Measurements from ENCODE around the gene FKBP9. TPM values are rescaled to one million over a fixed set of nuclear protein-coding genes. Genes with fewer than 3 reads are reported as not detected.

FKBP9 gene
- polyA plus RNA-seq, 2 of the 4 experiments (the other 2 are of a cell fraction): 112 to 140 TPM

- Histone ChIP-seq H3K27ac (no peak overlapping the region), H3K4me2 (no peak overlapping the region), H3K4me1 (no peaks in the 10 kb centered on the region), H3K9me3 (no peaks in the 10 kb centered on the region), H3K4me3 (no peak overlapping the region)
- ATAC-seq (no peak), FAIRE-seq (no peak), DNase-seq (ENCODE audit: low read depth in 1 of 2, low spot score in 1 of 2) (no peak)
- CTCF ChIA-PET: interaction anchor here (0.6 to 2.4 kb wide), 5 partner anchors 10 to 1048 kb away, joined by 3 to 7 read pairs (median 3); no protein-coding TSS in a partner anchor
- POLR2A ChIA-PET: interaction anchor here (0.6 kb wide), 1 partner anchor 38 kb away, joined by 3 read pairs; no protein-coding TSS in a partner anchor
- WGBS (ENCODE audit: missing lambda C conversion rate): 88% methylated on average over 2 of the region's 2 CpGs
- TF ChIP-seq ELK1 (IDR thresholded peaks at IDR 0.05; ENCODE audit: low read depth, low read length) (no peak), CTCF (IDR thresholded peaks at IDR 0.05) (no peak), ZC3H11A (IDR thresholded peaks at IDR 0.05) (no peak), HOXA7 (CRISPR knock-in tag; IDR thresholded peaks at IDR 0.05) (no peak), RAD21 (conservative IDR thresholded peaks at IDR 0.05 in 1 of 2, IDR thresholded peaks at IDR 0.05 in 1 of 2) (no peak)
These were observed 28.4 kb upstream of the FKBP9 start for GRCh38 chr7:32928785-32929298.

GRCh38 chr7:32929430-32930143 lies 27.7 kb upstream of the FKBP9 start:
- ChIA-PET POLR2A (no interaction called here), CTCF (interaction anchor here (1.0 to 2.4 kb wide), 2 partner anchors 9 to 13 kb away, joined by 3 to 7 read pairs; no protein-coding TSS in a partner anchor)
- Histone ChIP-seq H3K9me3 (no peaks in the 10 kb centered on the region), H3K4me3 (no peak overlapping the region), H3K27ac (no peak overlapping the region), H3K4me2 (no peak overlapping the region), H3K4me1 (no peaks in the 10 kb centered on the region)
- ATAC-seq (no peak), DNase-seq (ENCODE audit: low read depth in 1 of 2, low spot score in 1 of 2) (no peak), FAIRE-seq (no peak)
- TF ChIP-seq ZSCAN20 (CRISPR knock-in tag; IDR thresholded peaks at IDR 0.05): no peak
- TF ChIP-seq MAFK (IDR thresholded peaks at IDR 0.05; ENCODE audit: partially characterized antibody): no peak
- TF ChIP-seq FOSL2 (IDR thresholded peaks at IDR 0.05): no peak
- no peak for TF ChIP-seq FOSL2 (CRISPR knock-in tag; IDR thresholded peaks at IDR 0.05)
- no peak for TF ChIP-seq CHD4 (IDR thresholded peaks at IDR 0.05; ENCODE audit: borderline replicate concordance)
- no peak for TF ChIP-seq ATOH8 (CRISPR knock-in tag; IDR thresholded peaks at IDR 0.05; ENCODE audit: low read depth)
- TF ChIP-seq HOXB5 (CRISPR knock-in tag; IDR thresholded peaks at IDR 0.05): no peak
- TF ChIP-seq EP300 (IDR thresholded peaks at IDR 0.05): no peak
- TF ChIP-seq NFE2L2 (conservative IDR thresholded peaks at IDR 0.05; ENCODE audit: low read length): no peak
- TF ChIP-seq POLR2AphosphoS2 (conservative IDR thresholded peaks at IDR 0.05; ENCODE audit: low read length): no peak
- TF ChIP-seq ESRRA (IDR thresholded peaks at IDR 0.05; ENCODE audit: borderline replicate concordance, low read length): no peak
- TF ChIP-seq CBX8 (IDR thresholded peaks at IDR 0.05): no peak
- TF ChIP-seq RAD21 (conservative IDR thresholded peaks at IDR 0.05 in 1 of 2, IDR thresholded peaks at IDR 0.05 in 1 of 2): no peak
- TF ChIP-seq MYC (IDR thresholded peaks at IDR 0.05; ENCODE audit: borderline replicate concordance, low read length): no peak
- no peak for TF ChIP-seq NPAS2 (CRISPR knock-in tag; IDR thresholded peaks at IDR 0.05; ENCODE audit: borderline replicate concordance)
- no peak for TF ChIP-seq BCL3 (IDR thresholded peaks at IDR 0.05)
- TF ChIP-seq TFCP2L1 (CRISPR knock-in tag; IDR thresholded peaks at IDR 0.05): no peak
- TF ChIP-seq HEYL (CRISPR knock-in tag; IDR thresholded peaks at IDR 0.05): no peak
- TF ChIP-seq ZNF302 (CRISPR knock-in tag; IDR thresholded peaks at IDR 0.05): no peak
- WGBS (ENCODE audit: missing lambda C conversion rate): 94% methylated on average over 13 of the region's 13 CpGs
